Lower lobe of right lung (tissue), 2 donors: ENCODE measurements around the gene GSG1. TPM values are rescaled to one million over a fixed set of nuclear protein-coding genes. Genes with fewer than 3 reads are reported as not detected.

Experiments
- ATAC-seq, 2 donors: fragments of 200-7000 bp; cut with Tn5 transposase; one replicate each; pipeline ENCODE4 v1.9.1; 2020 to 2022; ENCODE audit warnings: mild to moderate bottlenecking in 2 of 2, moderate library complexity in 2 of 2
- DNase-seq: peaks from one replicate; pipeline ENCODE4 v3.0.0-alpha.2; 2020
- H3K27ac ChIP-seq: fragments of 200-600 bp; one replicate; pipeline ENCODE4 v1.8.0; 2022
- H3K27me3 ChIP-seq: fragments of 200-600 bp; one replicate; pipeline ENCODE4 v1.8.0; 2022; ENCODE audit warnings: low read depth
- H3K36me3 ChIP-seq: fragments of 200-600 bp; one replicate; pipeline ENCODE4 v1.8.0; 2022; ENCODE audit warnings: mild to moderate bottlenecking
- H3K4me1 ChIP-seq: fragments of 200-600 bp; one replicate; pipeline ENCODE4 v1.8.0; 2022
- H3K4me3 ChIP-seq: fragments of 200-600 bp; one replicate; pipeline ENCODE4 v1.8.0; 2022; ENCODE audit warnings: mild to moderate bottlenecking
- H3K9me3 ChIP-seq: fragments of 200-600 bp; one replicate; pipeline ENCODE4 v1.8.0; 2022
- intact Hi-C: fragments of 100-400 bp; cut with DNase I; formaldehyde crosslinking; loops from one replicate; pipeline ENCODE4 v1.11.0; 2022
- long read RNA-seq: library from polyadenylated mRNA; unstranded; transcript quantifications from one replicate; pipeline ENCODE4 v2.0.0, GENCODE V29; 2021
- total RNA-seq: library from RNA; stranded (reverse); fragmentation: NEBNext Ultra II Directional; extraction: Animal tissue kit (Norgen Biotek cat#: 25700); gene quantifications from one replicate; pipeline ENCODE4 v1.2.1, GENCODE V29; 2021
- TF ChIP-seq, protein P1 (sequence below): fragments of 200-600 bp; IDR thresholded peaks from one replicate; pipeline ENCODE4 v1.8.0; 2022; ENCODE audit warnings: antibody characterized with exemption, mild to moderate bottlenecking
- donor health status: DM: no; HTN: yes; CAD: no; lungs with severe emphysema.

The GSG1 gene
- total RNA-seq, result not detected
- long read RNA-seq, result 0 reads

- Histone ChIP-seq H3K9me3 (peaks cover 4% of the 10 kb centered on the region), H3K4me1 (peaks cover 42% of the 10 kb centered on the region), H3K4me3 (no peak within 1 kb of the TSS), H3K36me3 (no peaks in the 10 kb centered on the region), H3K27me3 (no peaks in the 10 kb centered on the region), H3K27ac (peak within 1 kb of the TSS; percentile 95)
- DNase-seq, result no peak
- TF ChIP-seq, protein P1, sequence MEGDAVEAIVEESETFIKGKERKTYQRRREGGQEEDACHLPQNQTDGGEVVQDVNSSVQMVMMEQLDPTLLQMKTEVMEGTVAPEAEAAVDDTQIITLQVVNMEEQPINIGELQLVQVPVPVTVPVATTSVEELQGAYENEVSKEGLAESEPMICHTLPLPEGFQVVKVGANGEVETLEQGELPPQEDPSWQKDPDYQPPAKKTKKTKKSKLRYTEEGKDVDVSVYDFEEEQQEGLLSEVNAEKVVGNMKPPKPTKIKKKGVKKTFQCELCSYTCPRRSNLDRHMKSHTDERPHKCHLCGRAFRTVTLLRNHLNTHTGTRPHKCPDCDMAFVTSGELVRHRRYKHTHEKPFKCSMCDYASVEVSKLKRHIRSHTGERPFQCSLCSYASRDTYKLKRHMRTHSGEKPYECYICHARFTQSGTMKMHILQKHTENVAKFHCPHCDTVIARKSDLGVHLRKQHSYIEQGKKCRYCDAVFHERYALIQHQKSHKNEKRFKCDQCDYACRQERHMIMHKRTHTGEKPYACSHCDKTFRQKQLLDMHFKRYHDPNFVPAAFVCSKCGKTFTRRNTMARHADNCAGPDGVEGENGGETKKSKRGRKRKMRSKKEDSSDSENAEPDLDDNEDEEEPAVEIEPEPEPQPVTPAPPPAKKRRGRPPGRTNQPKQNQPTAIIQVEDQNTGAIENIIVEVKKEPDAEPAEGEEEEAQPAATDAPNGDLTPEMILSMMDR, result no peak
- intact Hi-C loops, result no loop called here
- ATAC-seq, result no peak
Observed at GRCh38 chr12:13103391-13104033, at the start of gene GSG1. Gene GSG1, minus strand, starts transcription at chr12:13103667. Its CDS starts 155 bp downstream, at chr12:13103512.

DNA sequence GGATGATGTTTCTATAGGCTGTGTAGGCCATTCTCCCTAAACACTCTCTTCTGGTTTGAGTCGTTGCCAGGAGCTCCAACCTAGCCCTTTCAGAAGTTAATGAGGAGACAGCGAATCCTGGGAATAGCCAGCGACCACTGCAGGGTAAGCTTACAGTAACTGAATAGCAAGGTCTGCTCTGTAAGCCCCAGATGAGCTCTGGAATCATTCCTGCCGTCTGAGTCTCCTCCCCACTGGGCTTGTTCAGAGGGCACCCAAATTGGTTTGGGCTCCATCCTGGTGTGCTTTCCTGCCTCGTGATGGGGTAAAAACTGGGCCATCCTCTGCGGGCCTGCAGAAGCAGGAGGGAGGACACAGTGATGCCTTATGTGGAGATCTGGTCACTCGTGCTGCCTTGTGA lies 49.7 kb upstream of the GSG1 start:
- DNase-seq (no peak), ATAC-seq (no peak)
- H3K4me1 ChIP-seq, result peaks cover 27% of the 10 kb centered on the region
- no peak overlapping the region for H3K27ac ChIP-seq
- H3K4me3 ChIP-seq, result no peak overlapping the region
- no peaks in the 10 kb centered on the region for H3K36me3 ChIP-seq
- H3K9me3 ChIP-seq, result no peaks in the 10 kb centered on the region
- intact Hi-C loops, result no loop called here
- TF ChIP-seq, protein P1, result no peak
- no peaks in the 10 kb centered on the region for H3K27me3 ChIP-seq

DNA sequence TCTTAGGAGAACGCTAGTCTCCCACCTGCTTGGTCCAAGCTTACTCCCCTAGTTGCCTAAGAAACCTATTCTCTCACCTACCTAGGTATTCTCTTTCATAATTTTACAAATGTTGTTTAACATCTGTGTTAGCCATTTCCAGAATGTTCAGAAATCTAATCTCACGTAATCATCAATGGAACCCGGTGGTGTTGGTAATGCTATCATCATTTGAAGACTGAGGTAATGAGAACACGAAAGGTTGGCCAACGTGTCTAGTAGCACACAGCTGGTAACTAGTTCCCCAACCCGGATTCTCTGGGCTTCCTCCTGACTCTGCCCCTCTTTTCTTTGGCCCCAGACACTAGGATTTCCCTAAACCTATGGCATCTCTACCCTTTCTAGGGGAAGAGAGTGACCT lies 49.3 kb upstream of the GSG1 start:
- no peaks in the 10 kb centered on the region for H3K9me3 ChIP-seq
- no peak for ATAC-seq
- H3K4me1 ChIP-seq, result peaks cover 27% of the 10 kb centered on the region
- intact Hi-C loops, result no loop called here
- no peak overlapping the region for H3K27ac ChIP-seq
- DNase-seq, result no peak
- no peaks in the 10 kb centered on the region for H3K27me3 ChIP-seq
- TF ChIP-seq, protein P1, result no peak
- no peak overlapping the region for H3K4me3 ChIP-seq
- H3K36me3 ChIP-seq, result no peaks in the 10 kb centered on the region

GRCh38 chr12:13152281-13152680 lies 48.8 kb upstream of the GSG1 start:
- ATAC-seq, result no peak
- DNase-seq, result no peak

GRCh38 chr12:13149411-13149810 lies 45.9 kb upstream of the GSG1 start:
- peaks cover 44% of the 10 kb centered on the region for H3K4me1 ChIP-seq
- TF ChIP-seq, protein P1, result no peak
- intact Hi-C loops, result no loop called here

More at GRCh38 chr12:13152281-13152680, 48.8 kb upstream of the GSG1 start:
- Histone ChIP-seq H3K27ac (no peak overlapping the region), H3K27me3 (no peaks in the 10 kb centered on the region), H3K4me3 (no peak overlapping the region), H3K36me3 (no peaks in the 10 kb centered on the region), H3K4me1 (peaks cover 31% of the 10 kb centered on the region), H3K9me3 (no peaks in the 10 kb centered on the region)
- intact Hi-C loops, result no loop called here
- TF ChIP-seq, protein P1, result no peak

More at GRCh38 chr12:13149411-13149810, 45.9 kb upstream of the GSG1 start:
- peak overlapping the region; percentile 13 for H3K27ac ChIP-seq
- H3K4me3 ChIP-seq, result no peak overlapping the region
- DNase-seq, result no peak
- no peak for ATAC-seq
- no peaks in the 10 kb centered on the region for H3K9me3 ChIP-seq
- no peaks in the 10 kb centered on the region for H3K36me3 ChIP-seq
- no peaks in the 10 kb centered on the region for H3K27me3 ChIP-seq
